Trophoblast cell (in vitro differentiated cells and primary cell): ENCODE data around the gene TMEM239.

ENCODE experiments used
- DNase-seq, 2 donors: peaks; one replicate each; pipeline ENCODE4 v3.0.0-alpha.2; 2016
- H2AFZ ChIP-seq: 2 replicates; pipeline ENCODE4 v1.6.1; 2013; ENCODE audit warnings: low read length, moderate library complexity, mild to moderate bottlenecking; ENCODE audit not compliant: insufficient read depth, poor library complexity
- H2AK5ac ChIP-seq: 2 replicates; pipeline ENCODE4 v1.6.1; 2013; ENCODE audit warnings: mild to moderate bottlenecking, low read length
- H2BK120ac ChIP-seq: 2 replicates; pipeline ENCODE4 v1.6.1; 2013; ENCODE audit warnings: low read length, mild to moderate bottlenecking, moderate library complexity; ENCODE audit not compliant: insufficient read depth, poor library complexity
- H2BK12ac ChIP-seq: 2 replicates; pipeline ENCODE4 v1.6.1; 2013; ENCODE audit warnings: mild to moderate bottlenecking, low read length, moderate library complexity
- H2BK5ac ChIP-seq: 2 replicates; pipeline ENCODE4 v1.6.1; 2013; ENCODE audit warnings: low read length, low read depth, moderate library complexity, mild to moderate bottlenecking; ENCODE audit not compliant: poor library complexity
- H3K14ac ChIP-seq: 2 replicates; pipeline ENCODE4 v1.6.1; 2013; ENCODE audit warnings: mild to moderate bottlenecking, low read length
- H3K18ac ChIP-seq: 2 replicates; pipeline ENCODE4 v1.6.1; 2013; ENCODE audit warnings: mild to moderate bottlenecking, low read length
- H3K23ac ChIP-seq: 2 replicates; pipeline ENCODE4 v1.6.1; 2013; ENCODE audit warnings: low read length
- H3K27ac ChIP-seq: 2 replicates; pipeline ENCODE4 v1.5.1; 2013; ENCODE audit warnings: low read depth, mild to moderate bottlenecking, inconsistent platforms, low read length, moderate library complexity
- H3K27me3 ChIP-seq: 2 replicates; pipeline ENCODE4 v1.6.1; 2013; ENCODE audit warnings: inconsistent platforms, mild to moderate bottlenecking, low read length, moderate library complexity; ENCODE audit not compliant: insufficient read depth
- H3K36me3 ChIP-seq, 2 experiments: 1 replicate in 1 of 2; 2 replicates in 1 of 2; pipeline ENCODE4 v1.6.1; 2013; ENCODE audit warnings: low read length in 2 of 2, mild to moderate bottlenecking in 2 of 2, moderate library complexity in 1 of 2; ENCODE audit not compliant: insufficient read depth in 2 of 2, control insufficient read depth in 1 of 2
- H3K4ac ChIP-seq: 2 replicates; pipeline ENCODE4 v1.6.1; 2013; ENCODE audit warnings: low read depth, mild to moderate bottlenecking, low read length, moderate library complexity
- H3K4me1 ChIP-seq, 2 experiments: 1 replicate in 1 of 2; 2 replicates in 1 of 2; pipeline ENCODE4 v1.6.1; 2013; ENCODE audit warnings: low read length in 2 of 2, mild to moderate bottlenecking in 2 of 2, moderate library complexity in 1 of 2; ENCODE audit not compliant: insufficient read depth in 2 of 2, control insufficient read depth in 1 of 2
- H3K4me2 ChIP-seq: 2 replicates; pipeline ENCODE4 v1.6.1; 2013; ENCODE audit warnings: inconsistent platforms, mild to moderate bottlenecking, low read length, moderate library complexity
- H3K4me3 ChIP-seq: 2 replicates; pipeline ENCODE4 v1.5.1; 2013; ENCODE audit warnings: mild to moderate bottlenecking, low read depth, low read length, inconsistent platforms
- H3K79me1 ChIP-seq: one replicate; pipeline ENCODE4 v1.6.1; 2013; ENCODE audit warnings: low read length
- H3K79me2 ChIP-seq: 2 replicates; pipeline ENCODE4 v1.6.1; 2013; ENCODE audit warnings: low read length, mild to moderate bottlenecking; ENCODE audit not compliant: control insufficient read depth, insufficient read depth, poor library complexity
- H3K9ac ChIP-seq: 2 replicates; pipeline ENCODE4 v1.6.1; 2013; ENCODE audit warnings: mild to moderate bottlenecking, low read length
- H3K9me3 ChIP-seq: 2 replicates; pipeline ENCODE4 v1.6.1; 2013; ENCODE audit warnings: low read depth, mild to moderate bottlenecking, control low read depth, inconsistent platforms, low read length; ENCODE audit not compliant: insufficient read depth
- H4K12ac ChIP-seq: 2 replicates; pipeline ENCODE4 v1.6.1; 2013; ENCODE audit warnings: low read depth, mild to moderate bottlenecking, low read length, moderate library complexity
- H4K8ac ChIP-seq: 2 replicates; pipeline ENCODE4 v1.6.1; 2013; ENCODE audit warnings: low read depth, mild to moderate bottlenecking, low read length, moderate library complexity
- H4K91ac ChIP-seq: one replicate; pipeline ENCODE4 v1.6.1; 2013; ENCODE audit warnings: low read depth, mild to moderate bottlenecking, low read length, moderate library complexity
- WGBS: extraction: QIAGEN DNeasy Blood & Tissue Kit; methylation state at CpG from one replicate; pipeline ENCODE4 v1.1.7; 2013; ENCODE audit warnings: missing lambda C conversion rate; ENCODE audit not compliant: insufficient read length, insufficient coverage; ENCODE audit errors: extremely low coverage; 5-methylcytosine and 5-hydroxymethylcytosine counted together

TMEM239 gene

GRCh38 chr20:2771631-2772080 is 44.5 kb upstream of the TMEM239 start:
- no peak overlapping the region for H3K18ac ChIP-seq
- H4K12ac ChIP-seq: no peak overlapping the region
- H3K14ac ChIP-seq: no peak overlapping the region
- no peak overlapping the region for H2BK120ac ChIP-seq
- H3K4me2 ChIP-seq: no peak overlapping the region
- no peak overlapping the region for H3K4ac ChIP-seq
- no CpG with 5 or more reads among the region's 12 CpGs for WGBS
- no peaks in the 10 kb centered on the region for H3K4me1 ChIP-seq
- peaks cover 3% of the 10 kb centered on the region for H3K9me3 ChIP-seq
- no peaks in the 10 kb centered on the region for H3K36me3 ChIP-seq
- H2BK5ac ChIP-seq: no peak overlapping the region
- H3K79me2 ChIP-seq: no peaks in the 10 kb centered on the region
- H3K79me1 ChIP-seq: no peaks in the 10 kb centered on the region
- no peak overlapping the region for H2AK5ac ChIP-seq
- H3K4me3 ChIP-seq: no peak overlapping the region
- no peak overlapping the region for H3K9ac ChIP-seq
- no peaks in the 10 kb centered on the region for H3K27me3 ChIP-seq
- no peak overlapping the region for H2BK12ac ChIP-seq
- no peak for DNase-seq
- H4K8ac ChIP-seq: no peak overlapping the region
- no peak overlapping the region for H3K23ac ChIP-seq
- no peak overlapping the region for H3K27ac ChIP-seq
- no peak overlapping the region for H4K91ac ChIP-seq
- H2AFZ ChIP-seq: no peak overlapping the region

GRCh38 chr20:2773812-2774211 is 42.4 kb upstream of the TMEM239 start:
- Histone ChIP-seq H3K23ac (no peak overlapping the region), H4K12ac (no peak overlapping the region), H2BK120ac (no peak overlapping the region), H3K4me1 (no peaks in the 10 kb centered on the region), H2AK5ac (no peak overlapping the region), H2BK12ac (no peak overlapping the region), H3K27me3 (no peaks in the 10 kb centered on the region), H3K9ac (no peak overlapping the region), H3K4ac (no peak overlapping the region), H3K4me3 (no peak overlapping the region), H2BK5ac (no peak overlapping the region), H3K79me1 (no peaks in the 10 kb centered on the region), H3K4me2 (no peak overlapping the region), H3K27ac (no peak overlapping the region), H2AFZ (no peak overlapping the region), H3K14ac (no peak overlapping the region), H3K36me3 (no peaks in the 10 kb centered on the region), H4K91ac (no peak overlapping the region), H3K79me2 (no peaks in the 10 kb centered on the region), H3K18ac (no peak overlapping the region), H4K8ac (no peak overlapping the region), H3K9me3 (peaks cover 3% of the 10 kb centered on the region)
- no peak for DNase-seq
- WGBS: no CpG with 5 or more reads among the region's 9 CpGs

DNA sequence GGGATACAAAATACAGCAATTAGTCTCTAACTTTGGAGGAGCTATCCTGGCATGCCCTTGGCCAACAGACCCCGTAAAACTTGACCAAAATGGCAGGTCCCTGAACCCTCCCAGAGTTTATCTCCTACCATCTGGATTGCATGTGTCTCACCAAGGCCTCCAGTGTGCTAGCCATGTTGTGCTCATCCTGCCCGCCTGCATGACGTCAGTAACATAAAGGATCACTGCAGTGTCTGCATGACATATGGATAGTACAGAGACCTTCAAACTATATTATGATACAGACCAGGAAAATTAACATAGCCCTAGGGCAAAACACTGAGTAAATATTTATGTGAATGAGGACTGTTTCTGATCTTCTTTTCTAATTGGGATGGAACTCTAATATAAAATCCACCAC is 41.0 kb upstream of the TMEM239 start:
- H3K23ac ChIP-seq: no peak overlapping the region
- no peak for DNase-seq
- H3K4me2 ChIP-seq: no peak overlapping the region
- H4K12ac ChIP-seq: no peak overlapping the region
- H3K9me3 ChIP-seq: peaks cover 3% of the 10 kb centered on the region
- H2BK120ac ChIP-seq: no peak overlapping the region
- no peak overlapping the region for H2AFZ ChIP-seq
- H4K8ac ChIP-seq: no peak overlapping the region
- H3K36me3 ChIP-seq: no peaks in the 10 kb centered on the region
- H2AK5ac ChIP-seq: no peak overlapping the region
- no peak overlapping the region for H4K91ac ChIP-seq
- no peak overlapping the region for H3K18ac ChIP-seq
- no peaks in the 10 kb centered on the region for H3K79me2 ChIP-seq
- WGBS: no CpG with 5 or more reads among the region's 3 CpGs
- no peak overlapping the region for H3K14ac ChIP-seq
- H3K27ac ChIP-seq: no peak overlapping the region
- no peak overlapping the region for H2BK12ac ChIP-seq
- no peak overlapping the region for H3K9ac ChIP-seq
- no peak overlapping the region for H3K4ac ChIP-seq
- H3K27me3 ChIP-seq: no peaks in the 10 kb centered on the region
- no peaks in the 10 kb centered on the region for H3K79me1 ChIP-seq
- H2BK5ac ChIP-seq: no peak overlapping the region
- no peak overlapping the region for H3K4me3 ChIP-seq
- H3K4me1 ChIP-seq: no peaks in the 10 kb centered on the region

DNA sequence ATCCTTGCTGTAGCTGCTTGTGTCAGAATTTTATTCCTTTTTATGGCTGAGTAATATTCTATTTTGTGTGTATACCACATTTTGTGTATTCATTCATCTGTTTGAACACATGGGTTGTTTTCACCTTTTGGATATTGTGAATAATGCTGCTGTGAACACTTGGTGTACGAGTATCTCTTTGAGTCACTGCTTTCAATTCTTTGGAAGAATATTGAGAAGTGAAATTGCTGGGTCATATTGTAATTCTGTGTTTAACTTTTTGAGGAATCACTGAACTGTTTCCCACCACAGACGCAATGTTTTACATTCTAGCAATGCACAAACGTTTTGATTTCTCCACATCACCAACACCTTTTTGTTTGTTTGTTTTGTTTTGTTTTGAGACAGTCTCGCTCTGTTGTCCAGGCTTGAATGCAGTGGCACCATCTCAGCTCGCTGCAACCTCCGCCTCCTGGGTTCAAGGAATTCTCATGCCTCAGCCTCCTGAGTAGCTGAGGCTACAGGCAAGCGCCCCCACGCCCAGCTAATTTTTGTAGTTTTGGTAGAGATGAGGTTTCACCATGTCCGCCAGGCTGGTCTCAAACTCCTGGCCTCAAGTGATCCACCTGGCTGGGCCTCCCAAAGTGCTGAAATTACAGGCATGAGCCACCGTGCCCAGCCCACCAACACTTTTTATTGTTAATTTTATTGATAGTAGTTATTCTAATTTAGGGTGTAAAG is 37.4 kb upstream of the TMEM239 start:
- H3K4ac ChIP-seq: no peak overlapping the region
- no peak overlapping the region for H4K12ac ChIP-seq
- H4K8ac ChIP-seq: no peak overlapping the region
- no peak for DNase-seq
- H2BK120ac ChIP-seq: no peak overlapping the region
- no peak overlapping the region for H3K27ac ChIP-seq
- H3K79me2 ChIP-seq: no peaks in the 10 kb centered on the region
- H2AK5ac ChIP-seq: no peak overlapping the region
- H3K18ac ChIP-seq: no peak overlapping the region
- WGBS: no CpG with 5 or more reads among the region's 10 CpGs
- no peak overlapping the region for H3K4me2 ChIP-seq
- no peaks in the 10 kb centered on the region for H3K36me3 ChIP-seq
- H2BK5ac ChIP-seq: no peak overlapping the region
- no peaks in the 10 kb centered on the region for H3K4me1 ChIP-seq
- no peak overlapping the region for H2AFZ ChIP-seq
- H3K4me3 ChIP-seq: no peak overlapping the region
- H3K27me3 ChIP-seq: no peaks in the 10 kb centered on the region
- no peaks in the 10 kb centered on the region for H3K79me1 ChIP-seq
- H3K9me3 ChIP-seq: peaks cover 3% of the 10 kb centered on the region
- no peak overlapping the region for H4K91ac ChIP-seq
- H3K14ac ChIP-seq: no peak overlapping the region
- no peak overlapping the region for H2BK12ac ChIP-seq
- no peak overlapping the region for H3K23ac ChIP-seq
- no peak overlapping the region for H3K9ac ChIP-seq
